Measurements from ENCODE around the gene ANKUB1. TPM values are rescaled to one million over a fixed set of nuclear protein-coding genes. Genes with fewer than 3 reads are reported as not detected.

ANKUB1 gene
- total and polyA plus RNA-seq, 2 donors (not counting 1 experiment from before 2014, with no cell fraction given): not detected

DNA sequence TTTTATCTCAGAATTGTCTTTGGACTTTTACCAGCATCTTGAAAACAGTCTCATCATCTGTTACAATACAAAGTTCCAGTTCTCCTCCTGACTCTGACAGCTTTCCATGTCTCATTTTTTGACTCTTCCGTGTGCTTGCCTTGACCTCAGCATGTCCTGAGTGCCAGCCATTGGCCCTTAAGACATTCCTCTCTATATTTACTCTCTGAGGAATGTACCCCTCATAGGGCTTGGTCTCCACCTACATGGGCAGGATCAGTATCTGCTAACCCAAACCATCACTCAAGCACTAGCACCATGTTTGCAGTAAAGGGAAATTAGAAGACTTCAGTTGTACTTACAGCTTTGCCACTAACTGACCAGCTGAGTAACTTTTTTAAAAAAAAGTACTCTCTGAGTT is 16.2 kb downstream of the ANKUB1 start:
- Histone ChIP-seq H3K36me3 (replicated peaks in 1 of 2; ENCODE audit: control extremely low read depth in 1 of 2, control insufficient read depth in 1 of 2, extremely low read depth in 1 of 2, insufficient read depth in 2 of 2, low read length in 1 of 2) (no peaks in the 10 kb centered on the region), H3K4me2 (replicated peaks; ENCODE audit: low read depth, low read length, poor library complexity, severe bottlenecking) (no peak overlapping the region), H3K4me3 (ENCODE audit: control extremely low read depth in 1 of 5, extremely low read depth in 1 of 5, insufficient read depth in 1 of 5, low read depth in 2 of 5, low read length in 4 of 5) (no peak overlapping the region), H2AFZ (ENCODE audit: insufficient read depth, low read depth, low read length, poor library complexity, severe bottlenecking) (no peak overlapping the region), H3K9me3 (ENCODE audit: control extremely low read depth in 1 of 3, control insufficient read depth in 2 of 3, insufficient read depth in 1 of 3, low read length in 2 of 3) (no peaks in the 10 kb centered on the region), H3K27ac (ENCODE audit: low read length in 2 of 2) (no peak overlapping the region), H3K9ac (ENCODE audit: low read length) (no peak overlapping the region), H3K79me2 (ENCODE audit: control insufficient read depth, insufficient read depth, low read length) (no peaks in the 10 kb centered on the region), H3K27me3 (replicated peaks in 1 of 4; ENCODE audit: control extremely low read depth in 1 of 4, control insufficient read depth in 3 of 4, insufficient read depth in 4 of 4, low read length in 3 of 4) (no peaks in the 10 kb centered on the region), H3K4me1 (ENCODE audit: control insufficient read depth in 2 of 2, insufficient read depth in 2 of 2, low read length in 2 of 2) (peaks cover 10 to 12% of the 10 kb centered on the region in 2 donors), H4K20me1 (ENCODE audit: control insufficient read depth, insufficient read depth, low read length, poor library complexity, severe bottlenecking) (no peaks in the 10 kb centered on the region)
- Mint-ChIP-seq H3K9me3 (ENCODE audit: insufficient read depth) (no peaks in the 10 kb centered on the region), H3K4me1 (peaks cover 10% of the 10 kb centered on the region), H3K27ac (no peak overlapping the region), H3K27me3 (peaks cover 12% of the 10 kb centered on the region), H3K4me3 (no peak overlapping the region)
- intact Hi-C loops (cut with micrococcal nuclease): no loop called here
- ChIA-PET POLR2A (no interaction called here), CTCF (interaction anchor here (1.1 to 17.2 kb wide), 4 partner anchors 10 to 104 kb away, joined by 3 to 307 read pairs (median 10); partner anchors contain the start of gene COMMD2)
- ATAC-seq (ENCODE audit: low read depth) (no peak), DNase-seq (no peak)
- no peak for TF ChIP-seq CTCF (IDR thresholded peaks at IDR 0.05)
- TF ChIP-seq EZH2 (IDR thresholded peaks at IDR 0.05; ENCODE audit: borderline replicate concordance, insufficient read depth, low read depth, low read length, poor library complexity, severe bottlenecking): no peak
- 92% methylated on average over 1 of the region's 1 CpG for WGBS (ENCODE audit: insufficient coverage)

- Histone ChIP-seq H4K20me1 (ENCODE audit: control insufficient read depth, insufficient read depth, low read length, poor library complexity, severe bottlenecking) (no peaks in the 10 kb centered on the region), H3K9me3 (ENCODE audit: control extremely low read depth in 1 of 3, control insufficient read depth in 2 of 3, insufficient read depth in 1 of 3, low read length in 2 of 3) (no peaks in the 10 kb centered on the region), H3K9ac (ENCODE audit: low read length) (no peak overlapping the region), H3K27ac (ENCODE audit: low read length in 2 of 2) (no peak overlapping the region), H3K4me3 (ENCODE audit: control extremely low read depth in 1 of 5, extremely low read depth in 1 of 5, insufficient read depth in 1 of 5, low read depth in 2 of 5, low read length in 4 of 5) (no peak overlapping the region), H2AFZ (ENCODE audit: insufficient read depth, low read depth, low read length, poor library complexity, severe bottlenecking) (no peak overlapping the region), H3K36me3 (replicated peaks in 1 of 2; ENCODE audit: control extremely low read depth in 1 of 2, control insufficient read depth in 1 of 2, extremely low read depth in 1 of 2, insufficient read depth in 2 of 2, low read length in 1 of 2) (no peaks in the 10 kb centered on the region), H3K4me1 (ENCODE audit: control insufficient read depth in 2 of 2, insufficient read depth in 2 of 2, low read length in 2 of 2) (no peaks in the 10 kb centered on the region), H3K79me2 (ENCODE audit: control insufficient read depth, insufficient read depth, low read length) (no peaks in the 10 kb centered on the region), H3K4me2 (replicated peaks; ENCODE audit: low read depth, low read length, poor library complexity, severe bottlenecking) (no peak overlapping the region), H3K27me3 (replicated peaks in 1 of 4; ENCODE audit: control extremely low read depth in 1 of 4, control insufficient read depth in 3 of 4, insufficient read depth in 4 of 4, low read length in 3 of 4) (no peaks in the 10 kb centered on the region)
- peaks cover 17% of the 10 kb centered on the region for H3K27me3 Mint-ChIP-seq
- POLR2A ChIA-PET: no interaction called here
- no peak overlapping the region for H3K27ac Mint-ChIP-seq
- no peak for DNase-seq
- no peaks in the 10 kb centered on the region for H3K4me1 Mint-ChIP-seq
- WGBS (ENCODE audit: insufficient coverage): no CpG with 5 or more reads among the region's 2 CpGs
- H3K9me3 Mint-ChIP-seq (ENCODE audit: insufficient read depth): no peaks in the 10 kb centered on the region
- CTCF ChIA-PET: interaction anchor here (0.7 to 17.2 kb wide), 6 partner anchors 10 to 795 kb away, joined by 3 to 307 read pairs (median 6); no protein-coding TSS in a partner anchor
- TF ChIP-seq EZH2 (IDR thresholded peaks at IDR 0.05; ENCODE audit: borderline replicate concordance, insufficient read depth, low read depth, low read length, poor library complexity, severe bottlenecking) (no peak), CTCF (IDR thresholded peaks at IDR 0.05) (no peak)
- no peak for ATAC-seq (ENCODE audit: low read depth)
- intact Hi-C loops (cut with micrococcal nuclease): no loop called here
- H3K4me3 Mint-ChIP-seq: no peak overlapping the region
Observed at GRCh38 chr3:149772861-149773260, 19.5 kb downstream of the ANKUB1 start.
